ENCODE data around the gene MAFB.

DNA sequence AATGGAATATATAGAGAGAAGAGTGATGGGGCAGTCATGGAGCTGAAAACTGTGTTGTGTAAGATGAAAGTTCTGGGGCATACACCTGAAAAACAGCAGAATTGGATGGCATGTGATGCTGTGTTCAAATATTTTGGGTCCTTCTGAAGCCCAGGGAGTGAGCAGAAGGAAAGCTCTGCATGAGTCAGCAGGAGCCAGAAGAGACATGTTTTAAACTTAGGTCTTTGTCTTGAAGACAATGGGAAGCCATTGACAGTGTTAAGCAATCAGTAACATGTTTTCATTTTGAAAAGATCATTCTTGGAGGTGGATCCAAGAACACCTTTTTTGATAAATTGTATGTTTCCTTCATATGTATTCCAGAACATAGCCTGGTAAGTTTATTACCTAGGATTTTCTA lies 38.9 kb upstream of the MAFB start:
- TF ChIP-seq, protein P1, sequence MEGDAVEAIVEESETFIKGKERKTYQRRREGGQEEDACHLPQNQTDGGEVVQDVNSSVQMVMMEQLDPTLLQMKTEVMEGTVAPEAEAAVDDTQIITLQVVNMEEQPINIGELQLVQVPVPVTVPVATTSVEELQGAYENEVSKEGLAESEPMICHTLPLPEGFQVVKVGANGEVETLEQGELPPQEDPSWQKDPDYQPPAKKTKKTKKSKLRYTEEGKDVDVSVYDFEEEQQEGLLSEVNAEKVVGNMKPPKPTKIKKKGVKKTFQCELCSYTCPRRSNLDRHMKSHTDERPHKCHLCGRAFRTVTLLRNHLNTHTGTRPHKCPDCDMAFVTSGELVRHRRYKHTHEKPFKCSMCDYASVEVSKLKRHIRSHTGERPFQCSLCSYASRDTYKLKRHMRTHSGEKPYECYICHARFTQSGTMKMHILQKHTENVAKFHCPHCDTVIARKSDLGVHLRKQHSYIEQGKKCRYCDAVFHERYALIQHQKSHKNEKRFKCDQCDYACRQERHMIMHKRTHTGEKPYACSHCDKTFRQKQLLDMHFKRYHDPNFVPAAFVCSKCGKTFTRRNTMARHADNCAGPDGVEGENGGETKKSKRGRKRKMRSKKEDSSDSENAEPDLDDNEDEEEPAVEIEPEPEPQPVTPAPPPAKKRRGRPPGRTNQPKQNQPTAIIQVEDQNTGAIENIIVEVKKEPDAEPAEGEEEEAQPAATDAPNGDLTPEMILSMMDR (IDR thresholded peaks at IDR 0.05): no peak
- no peak for TF ChIP-seq POLR2A (IDR thresholded peaks at IDR 0.05)
- no peak for TF ChIP-seq EP300 (IDR thresholded peaks at IDR 0.05)
